ENCODE measurements around the gene SPECC1L. TPM values are rescaled to one million over a fixed set of nuclear protein-coding genes. Genes with fewer than 3 reads are reported as not detected.

SPECC1L gene
- total RNA-seq, 1 experiment from 2014 or later, result 40.8 TPM

DNA sequence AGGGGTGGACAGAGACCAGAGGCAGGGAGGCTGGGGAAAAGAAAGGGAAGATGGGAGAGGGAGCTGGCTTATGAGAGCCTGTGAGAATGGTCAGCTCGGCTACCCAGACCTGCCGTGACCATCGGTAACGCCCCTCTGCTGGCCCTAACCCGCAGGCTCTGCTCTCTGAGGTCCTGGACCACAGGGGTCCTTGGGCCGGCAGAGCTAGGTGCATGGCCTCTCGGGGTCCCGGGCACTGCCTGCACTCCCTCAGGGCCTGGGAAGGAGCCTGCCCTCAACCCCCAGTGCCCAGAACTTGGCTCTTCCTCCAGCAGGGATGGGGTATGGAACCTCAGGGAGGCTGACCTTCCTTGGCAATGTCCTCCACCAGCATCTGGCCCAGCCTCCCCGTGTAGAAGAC lies 38.9 kb upstream of the SPECC1L start:
- DNase-seq (ENCODE audit: low read depth, low spot score) (no peak), ATAC-seq (no peak)
- CTCF ChIA-PET, result interaction anchor here (0.9 to 3.1 kb wide), 17 partner anchors 9 to 221 kb away, joined by 3 to 40 read pairs (median 4); partner anchors contain the start of gene CABIN1
- intact Hi-C loops (cut with micrococcal nuclease), result no loop called here
- H4K20me1 ChIP-seq (ENCODE audit: insufficient read depth), result no peaks in the 10 kb centered on the region
- H3K4me2 ChIP-seq (ENCODE audit: low read length), result no peak overlapping the region
- H3K79me2 ChIP-seq (ENCODE audit: insufficient read depth, low read length), result no peaks in the 10 kb centered on the region
- no TSS peak for BruUV-seq (replicated peaks)
- no peaks in the 10 kb centered on the region for H3K9me3 ChIP-seq (ENCODE audit: control insufficient read depth in 1 of 2, insufficient read depth in 1 of 2, low read depth in 1 of 2, low read length in 2 of 2)
- no peaks in the 10 kb centered on the region for H3K27me3 ChIP-seq (ENCODE audit: insufficient read depth, low read length)
- no peaks in the 10 kb centered on the region for H3K36me3 ChIP-seq (ENCODE audit: control insufficient read depth in 1 of 2, insufficient read depth in 2 of 2, low read length in 2 of 2)
- no peak overlapping the region for H3K9ac ChIP-seq (ENCODE audit: low read length)
- peak overlapping the region; percentile 29; the same call in 1 of the 2 replicates for H3K27ac ChIP-seq (ENCODE audit: low read depth, low read length)
- H3K4me1 ChIP-seq (ENCODE audit: control insufficient read depth in 1 of 2, insufficient read depth in 2 of 2, low read length in 2 of 2), result peaks cover 8 to 10% of the 10 kb centered on the region in 2 experiments; a peak in 3 of 4 replicates
- RAD21 ChIA-PET (ENCODE audit: low non-redundant PET in 1 of 2, low total read pairs in 2 of 2, uncharacterized antibody in 2 of 2, unreplicated experiment in 2 of 2), result interaction anchor here (0.6 to 2.0 kb wide), 4 partner anchors 16 to 42 kb away, joined by 4 to 13 read pairs (median 6); no protein-coding TSS in a partner anchor
- H2AFZ ChIP-seq (ENCODE audit: low read depth, low read length, poor library complexity, severe bottlenecking), result no peak overlapping the region
- POLR2A ChIA-PET, result interaction anchor here (1.0 to 2.2 kb wide), 3 partner anchors 17 to 42 kb away, joined by 4 to 9 read pairs (median 8); no protein-coding TSS in a partner anchor
- TF ChIP-seq ZNF274 (IDR thresholded peaks at IDR 0.05; ENCODE audit: low read depth, low read length) (no peak), CBX3 (IDR thresholded peaks at IDR 0.05; ENCODE audit: low read depth) (no peak), ZFX (IDR thresholded peaks at IDR 0.05) (no peak), TCF7L2 (IDR thresholded peaks at IDR 0.05; ENCODE audit: borderline replicate concordance, extremely low read depth, insufficient read depth, insufficient read length) (no peak), YY1 (IDR thresholded peaks at IDR 0.05; ENCODE audit: extremely low read depth, insufficient replicate concordance, low read depth, low read length) (no peak), POLR2AphosphoS5 (IDR thresholded peaks at IDR 0.05; ENCODE audit: low read depth, low read length) (no peak), RAD21 (IDR thresholded peaks at IDR 0.05; ENCODE audit: low read depth) (no peak), POLR2A (IDR thresholded peaks at IDR 0.05; ENCODE audit: borderline replicate concordance, extremely low read depth, insufficient read depth, insufficient read length) (no peak), SP1 (IDR thresholded peaks at IDR 0.05; ENCODE audit: low read depth) (no peak), EGR1 (IDR thresholded peaks at IDR 0.05; ENCODE audit: low read depth) (no peak), SRF (IDR thresholded peaks at IDR 0.05; ENCODE audit: low read depth) (no peak)
- TF ChIP-seq, protein P1, sequence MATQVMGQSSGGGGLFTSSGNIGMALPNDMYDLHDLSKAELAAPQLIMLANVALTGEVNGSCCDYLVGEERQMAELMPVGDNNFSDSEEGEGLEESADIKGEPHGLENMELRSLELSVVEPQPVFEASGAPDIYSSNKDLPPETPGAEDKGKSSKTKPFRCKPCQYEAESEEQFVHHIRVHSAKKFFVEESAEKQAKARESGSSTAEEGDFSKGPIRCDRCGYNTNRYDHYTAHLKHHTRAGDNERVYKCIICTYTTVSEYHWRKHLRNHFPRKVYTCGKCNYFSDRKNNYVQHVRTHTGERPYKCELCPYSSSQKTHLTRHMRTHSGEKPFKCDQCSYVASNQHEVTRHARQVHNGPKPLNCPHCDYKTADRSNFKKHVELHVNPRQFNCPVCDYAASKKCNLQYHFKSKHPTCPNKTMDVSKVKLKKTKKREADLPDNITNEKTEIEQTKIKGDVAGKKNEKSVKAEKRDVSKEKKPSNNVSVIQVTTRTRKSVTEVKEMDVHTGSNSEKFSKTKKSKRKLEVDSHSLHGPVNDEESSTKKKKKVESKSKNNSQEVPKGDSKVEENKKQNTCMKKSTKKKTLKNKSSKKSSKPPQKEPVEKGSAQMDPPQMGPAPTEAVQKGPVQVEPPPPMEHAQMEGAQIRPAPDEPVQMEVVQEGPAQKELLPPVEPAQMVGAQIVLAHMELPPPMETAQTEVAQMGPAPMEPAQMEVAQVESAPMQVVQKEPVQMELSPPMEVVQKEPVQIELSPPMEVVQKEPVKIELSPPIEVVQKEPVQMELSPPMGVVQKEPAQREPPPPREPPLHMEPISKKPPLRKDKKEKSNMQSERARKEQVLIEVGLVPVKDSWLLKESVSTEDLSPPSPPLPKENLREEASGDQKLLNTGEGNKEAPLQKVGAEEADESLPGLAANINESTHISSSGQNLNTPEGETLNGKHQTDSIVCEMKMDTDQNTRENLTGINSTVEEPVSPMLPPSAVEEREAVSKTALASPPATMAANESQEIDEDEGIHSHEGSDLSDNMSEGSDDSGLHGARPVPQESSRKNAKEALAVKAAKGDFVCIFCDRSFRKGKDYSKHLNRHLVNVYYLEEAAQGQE (IDR thresholded peaks at IDR 0.05; ENCODE audit: low read depth), result no peak
- H3K9me2 ChIP-seq (ENCODE audit: insufficient read depth), result no peaks in the 10 kb centered on the region
- no peak overlapping the region for H3K4me3 ChIP-seq (replicated peaks in 1 of 2; ENCODE audit: low read depth in 1 of 2, low read length in 2 of 2)
